Dedifferentiated amniotic fluid mesenchymal stem cell (primary cell): Measurements from ENCODE around the gene SURF2.
A peak's percentile ranks its signal among the peaks of the same experiment; 100 is the strongest.
"Not testable (repeated sequence)": the region's sequence is repeated elsewhere in the genome, so short reads cannot be mapped to it uniquely, and the experiment has no call there.

Experiments used
- DNase-seq: peaks from one replicate; pipeline ENCODE4 v3.0.0-alpha.2; 2016; ENCODE audit errors: extremely low spot score

Gene SURF2

GRCh38 chr9:133356391-133357091 lies at the start of gene SURF2, which contains the start of gene SURF1:
SURF2 (plus strand) TSS chr9:133356550; CDS start chr9:133356593, 43 bp downstream.
SURF1 (minus strand) TSS chr9:133356487; CDS start chr9:133356453, 34 bp downstream.
- peak; percentile 75 for DNase-seq

GRCh38 chr9:133307301-133307700 lies 49.0 kb upstream of the SURF2 start:
- no peak for DNase-seq

- no peak for DNase-seq
Observed at GRCh38 chr9:133309608-133310007, 46.7 kb upstream of the SURF2 start.

- DNase-seq: no peak
Observed at GRCh38 chr9:133315997-133316396, 40.4 kb upstream of the SURF2 start.

GRCh38 chr9:133317551-133317950 lies 38.8 kb upstream of the SURF2 start:
- DNase-seq: not testable (repeated sequence)

- no peak for DNase-seq
Observed at GRCh38 chr9:133320421-133320881, 35.9 kb upstream of the SURF2 start.

- no peak for DNase-seq
Observed at GRCh38 chr9:133321411-133321935, 34.9 kb upstream of the SURF2 start.

- no peak for DNase-seq
Observed at GRCh38 chr9:133322701-133323100, 33.6 kb upstream of the SURF2 start.

- no peak for DNase-seq
Observed at GRCh38 chr9:133323211-133323610, 33.1 kb upstream of the SURF2 start.

- DNase-seq: no peak
Observed at GRCh38 chr9:133323991-133324703, 32.2 kb upstream of the SURF2 start.

- DNase-seq: not testable (repeated sequence)
Observed at GRCh38 chr9:133327021-133327420, 29.3 kb upstream of the SURF2 start.

- DNase-seq: no peak
Observed at GRCh38 chr9:133327834-133328484, 28.4 kb upstream of the SURF2 start.

- not testable (repeated sequence) for DNase-seq
Observed at GRCh38 chr9:133329306-133330156, 26.8 kb upstream of the SURF2 start.

GRCh38 chr9:133331221-133331620 lies 25.1 kb upstream of the SURF2 start:
- DNase-seq: no peak

GRCh38 chr9:133331641-133332380 lies 24.5 kb upstream of the SURF2 start:
- no peak for DNase-seq

- no peak for DNase-seq
Observed at GRCh38 chr9:133332381-133332730, 24.0 kb upstream of the SURF2 start.

- no peak for DNase-seq
Observed at GRCh38 chr9:133333011-133333410, 23.3 kb upstream of the SURF2 start.

- no peak for DNase-seq
Observed at GRCh38 chr9:133333566-133333965, 22.8 kb upstream of the SURF2 start.

- no peak for DNase-seq
Observed at GRCh38 chr9:133334161-133334560, 22.2 kb upstream of the SURF2 start.

- DNase-seq: not testable (repeated sequence)
Observed at GRCh38 chr9:133334888-133335287, 21.5 kb upstream of the SURF2 start.
